Stimulated activated CD4-positive, alpha-beta T cell treated with anti-CD3 and anti-CD28 coated beads, Interleukin-4, amount 100 ng/mL, for 24 hours (primary cell): ENCODE data around the gene BCL2.

Experiments used
- DNase-seq: peaks from one replicate; pipeline ENCODE4 v3.0.0-alpha.2; 2020

BCL2 gene

GRCh38 chr18:63154350-63155152, 165.0 kb downstream of the BCL2 start:
- DNase-seq, result no peak

DNA sequence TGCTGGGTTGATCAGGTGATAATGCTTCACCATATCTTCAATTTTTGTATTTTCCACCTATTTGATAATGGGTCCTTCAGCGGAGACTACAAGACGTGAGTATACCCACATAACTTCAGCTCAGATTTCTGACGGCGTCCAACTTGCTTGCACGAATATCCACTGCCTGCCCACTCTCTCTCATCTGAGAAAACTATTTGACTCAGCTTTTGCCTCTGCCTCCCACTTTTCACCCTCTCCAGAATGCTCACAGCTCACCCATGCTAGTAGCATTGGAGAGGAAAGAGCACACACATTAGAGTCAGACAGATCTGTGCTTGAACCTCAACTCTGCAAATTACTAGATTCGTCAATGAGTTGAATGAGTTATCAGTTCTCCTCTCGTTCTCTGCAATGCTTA, 166.8 kb downstream of the BCL2 start:
- peak; percentile 71 for DNase-seq

DNA sequence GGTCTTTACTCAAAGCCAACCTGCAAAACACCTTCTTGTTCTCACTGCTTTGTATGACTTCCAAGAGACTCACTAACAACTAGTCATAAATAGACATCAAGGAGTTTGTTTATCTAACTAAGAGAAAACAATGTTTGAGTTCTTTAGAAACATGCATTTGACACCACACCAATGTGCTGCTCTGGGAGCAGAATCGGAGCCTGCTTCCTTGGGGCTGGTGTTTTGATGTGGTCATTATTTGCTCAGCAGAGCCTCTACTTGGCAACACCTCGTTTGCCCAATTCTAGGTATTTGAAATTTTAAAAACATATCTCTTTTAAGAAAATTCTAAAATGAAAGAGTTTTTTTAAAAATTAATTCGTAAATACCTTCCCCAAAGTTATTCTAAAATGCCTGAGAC, 167.5 kb downstream of the BCL2 start:
- DNase-seq, result no peak

DNA sequence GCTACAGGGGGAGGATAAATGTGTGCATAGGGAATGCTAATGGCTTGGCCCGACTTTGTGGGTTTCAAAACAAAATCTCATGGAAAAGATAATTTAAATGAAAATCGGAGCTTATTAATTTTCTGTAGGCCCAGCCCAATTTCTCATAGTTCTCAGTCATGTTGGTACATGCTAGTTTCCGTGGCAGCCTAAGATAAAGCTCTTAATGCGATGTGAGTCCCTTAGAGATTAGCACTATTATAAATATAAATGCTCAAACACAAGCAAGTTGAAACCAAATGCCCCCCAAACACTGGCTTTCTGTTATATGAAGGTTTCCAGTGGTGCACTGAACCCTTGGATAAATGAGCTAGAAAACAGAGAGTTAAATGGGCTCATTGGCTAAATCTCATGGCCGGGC, 168.0 kb downstream of the BCL2 start:
- no peak for DNase-seq

DNA sequence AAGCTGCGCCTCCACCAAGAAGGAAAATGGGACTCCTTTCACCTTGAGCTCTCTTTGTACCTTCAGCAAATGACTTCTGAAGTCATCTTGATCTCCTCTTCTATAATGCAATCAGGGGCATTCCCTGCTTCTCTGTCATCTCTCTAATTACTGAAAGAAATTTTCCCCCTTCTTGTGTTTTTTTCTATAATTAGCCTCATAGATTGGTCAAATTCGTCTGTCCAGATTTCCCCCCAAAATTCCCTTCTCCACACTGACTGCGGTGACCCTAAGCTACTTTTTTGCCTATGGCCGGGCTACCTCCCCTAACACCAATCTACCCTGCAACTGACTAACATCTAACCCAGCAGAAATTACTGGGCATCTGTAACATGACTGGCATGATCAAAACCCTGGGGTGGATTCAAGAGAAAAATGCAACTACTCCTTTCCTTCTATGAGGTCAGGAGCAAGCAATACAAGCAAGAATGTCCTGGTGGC, 168.6 kb downstream of the BCL2 start:
- DNase-seq, result no peak

DNA sequence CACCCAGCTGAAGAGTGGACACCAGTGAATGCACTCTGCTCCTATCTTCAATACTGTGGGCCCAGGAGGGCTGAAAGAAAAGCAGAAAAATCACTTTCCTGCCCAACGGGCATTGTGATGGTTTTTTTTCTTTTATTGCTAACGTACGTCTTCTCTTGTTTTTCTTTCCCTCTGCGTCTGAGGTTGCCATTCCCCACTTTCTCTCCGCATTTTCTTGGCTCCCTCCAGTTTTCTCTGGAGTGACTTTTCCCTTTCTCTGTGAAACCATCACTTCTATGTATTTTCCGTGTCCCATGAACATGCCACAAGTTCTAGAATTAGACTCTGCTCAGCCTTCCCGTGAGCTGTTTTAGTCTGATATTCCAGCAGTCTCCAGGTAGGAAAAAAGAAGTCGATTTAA, 169.2 kb downstream of the BCL2 start:
- DNase-seq, result no peak

DNA sequence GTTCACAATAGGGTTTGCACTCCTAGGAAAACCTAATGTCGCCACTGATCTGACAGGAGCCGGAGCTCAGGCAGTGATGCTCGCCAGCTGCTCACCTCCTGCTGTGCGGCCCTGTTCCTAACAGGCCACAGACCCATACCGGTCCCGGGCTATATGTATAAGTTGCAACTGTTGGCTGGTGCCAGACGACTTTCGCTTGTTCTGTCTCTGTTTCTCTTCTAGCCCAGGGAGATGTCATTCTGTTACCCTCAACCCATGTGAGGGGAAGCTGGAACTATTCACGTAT, 170.3 kb downstream of the BCL2 start:
- no peak for DNase-seq

DNA sequence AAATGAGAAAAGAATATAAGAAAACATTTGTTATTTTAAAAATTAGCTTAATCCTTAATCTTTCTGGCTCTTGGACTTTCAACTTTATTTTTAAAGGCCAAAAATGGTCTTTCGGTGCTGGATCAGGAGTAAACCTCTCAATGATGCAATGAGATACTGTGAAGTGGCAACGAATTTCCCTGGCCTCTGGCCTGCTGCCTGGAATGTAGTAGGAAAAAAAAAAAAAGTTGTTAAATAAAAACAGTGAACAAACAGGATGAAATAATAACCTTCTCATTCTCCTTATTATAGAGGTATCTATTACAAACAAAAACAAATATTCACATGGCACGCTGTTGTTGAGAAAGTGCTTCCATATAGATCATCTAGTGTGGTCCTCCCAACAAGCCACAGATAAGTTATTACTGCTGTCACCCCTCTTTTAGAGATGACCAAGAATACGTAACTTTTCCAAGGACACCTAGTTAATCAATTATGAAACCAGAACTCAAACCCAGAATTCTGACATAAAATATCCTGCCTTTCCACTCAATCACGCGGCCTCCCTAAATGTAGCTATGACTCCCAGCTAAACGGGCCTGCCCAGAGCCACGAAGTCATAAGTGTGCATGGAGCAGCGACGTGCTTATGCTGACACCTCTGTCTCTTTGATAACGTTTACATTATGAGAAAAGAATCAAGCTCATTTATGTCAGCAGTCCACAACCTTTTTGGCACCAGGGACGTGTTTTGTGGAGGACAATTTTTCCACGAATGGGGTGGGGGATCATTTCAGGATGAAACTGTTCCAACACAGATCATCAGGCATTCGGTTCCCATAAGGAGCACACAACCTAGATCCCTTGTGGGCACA, 170.9 kb downstream of the BCL2 start:
- no peak for DNase-seq

- DNase-seq, result no peak
Measured at GRCh38 chr18:63147973-63148372, 171.6 kb downstream of the BCL2 start.

- no peak for DNase-seq
Measured at GRCh38 chr18:63146828-63147409, 172.7 kb downstream of the BCL2 start.

DNA sequence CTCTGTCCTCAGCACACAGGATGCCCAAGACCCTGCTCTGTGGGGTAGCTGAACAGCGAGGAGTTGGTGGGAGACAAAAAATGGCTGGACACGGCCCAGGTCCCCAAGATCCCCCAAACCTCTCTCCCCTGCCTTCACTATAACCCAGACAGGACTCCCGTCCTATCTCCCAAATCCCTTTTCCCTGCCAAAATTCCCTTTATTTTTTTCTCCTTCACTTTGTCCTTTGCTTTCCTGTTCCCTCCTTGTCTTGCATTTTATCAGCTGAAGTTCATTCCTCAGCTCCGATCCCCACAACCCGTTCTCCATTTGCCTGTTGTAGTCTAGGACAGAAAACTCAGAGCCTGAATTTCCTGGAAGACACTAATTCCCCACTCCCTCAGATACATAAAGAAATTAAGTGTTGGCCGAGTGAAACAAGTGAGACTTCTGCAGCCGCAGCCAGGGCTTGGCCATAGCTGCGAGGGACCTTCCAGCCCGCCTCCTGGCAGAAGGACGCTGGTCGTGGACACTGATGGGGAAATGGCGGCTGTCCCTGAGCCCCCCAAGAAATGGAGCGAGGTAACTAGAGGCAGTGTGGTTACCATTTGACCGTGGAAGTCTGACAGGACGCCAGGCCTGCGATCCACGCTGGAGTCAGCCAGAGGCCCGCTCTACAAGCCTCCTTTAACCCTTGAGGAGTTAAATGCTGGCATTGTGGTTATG, 173.6 kb downstream of the BCL2 start:
- no peak for DNase-seq

- DNase-seq, result no peak
Measured at GRCh38 chr18:63145166-63145850, 174.3 kb downstream of the BCL2 start.

DNA sequence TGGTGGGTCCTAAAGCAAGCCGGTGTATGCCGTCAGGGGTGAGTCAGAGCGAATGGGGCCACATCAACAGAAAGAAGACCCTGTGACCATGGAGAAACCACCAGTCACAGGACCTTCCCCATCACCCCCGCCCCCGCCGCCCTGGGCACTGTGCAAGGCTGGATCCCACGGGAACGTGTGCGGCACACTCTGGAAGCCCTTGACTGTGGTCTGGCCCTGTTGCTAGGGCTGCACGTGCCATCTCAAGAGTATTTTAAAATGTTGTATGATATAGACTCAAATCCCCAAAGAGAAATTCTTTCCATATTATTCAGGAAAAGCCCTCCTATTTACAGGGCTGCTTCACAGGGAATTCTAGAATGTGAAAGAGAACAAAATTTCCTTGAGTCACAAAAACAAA, 174.8 kb downstream of the BCL2 start:
- DNase-seq, result no peak

DNA sequence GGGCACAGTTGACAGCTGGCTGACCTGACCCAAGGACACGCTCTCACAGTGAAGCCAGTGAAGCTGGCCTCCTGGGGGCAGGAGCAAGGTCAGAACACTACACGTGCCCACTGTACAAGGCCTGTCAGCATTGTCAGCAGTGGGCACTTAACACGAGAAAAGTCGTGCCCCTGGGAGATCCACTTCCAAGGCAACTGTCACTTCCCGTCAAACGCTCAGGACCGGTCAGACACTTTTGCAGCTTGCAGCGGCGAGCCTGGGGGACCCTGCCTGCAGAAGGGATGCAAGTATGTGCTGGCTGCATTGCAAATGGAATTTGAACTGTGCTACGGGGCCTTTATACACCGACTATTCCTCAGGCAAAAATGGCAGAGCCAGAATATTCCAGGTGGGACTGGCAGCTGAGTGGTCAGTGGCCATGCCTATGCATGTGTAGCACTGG, 176.2 kb downstream of the BCL2 start:
- DNase-seq, result no peak

DNA sequence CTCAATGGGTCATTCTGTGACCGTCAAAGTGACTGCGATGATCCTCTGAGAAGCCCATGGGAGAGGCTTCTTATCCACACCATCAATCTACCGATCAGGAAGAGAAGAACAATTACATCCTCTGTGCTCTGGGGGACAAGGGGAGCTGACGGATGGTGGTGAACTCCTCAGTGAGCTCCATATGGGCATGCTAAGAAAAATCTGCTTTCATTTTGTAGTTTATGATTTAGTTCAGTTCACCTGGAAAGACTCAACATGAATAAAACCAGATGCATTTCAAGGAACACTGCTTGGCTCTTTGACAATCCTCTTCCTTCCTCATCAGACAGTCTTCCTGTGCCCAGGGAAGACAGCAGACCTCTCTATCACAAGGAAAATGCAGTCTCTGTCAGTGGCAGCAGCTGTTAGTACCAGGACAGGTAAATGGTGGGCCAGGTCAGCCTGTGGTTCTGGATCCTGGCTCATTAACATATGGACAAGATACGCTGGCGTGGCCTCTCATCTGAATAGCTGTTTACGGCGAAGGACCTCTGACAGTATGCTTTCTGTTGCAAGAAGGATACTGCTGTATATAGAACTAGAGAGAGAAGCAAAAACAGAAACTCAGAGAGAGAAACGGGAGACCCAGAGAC, 176.9 kb downstream of the BCL2 start:
- DNase-seq, result no peak

DNA sequence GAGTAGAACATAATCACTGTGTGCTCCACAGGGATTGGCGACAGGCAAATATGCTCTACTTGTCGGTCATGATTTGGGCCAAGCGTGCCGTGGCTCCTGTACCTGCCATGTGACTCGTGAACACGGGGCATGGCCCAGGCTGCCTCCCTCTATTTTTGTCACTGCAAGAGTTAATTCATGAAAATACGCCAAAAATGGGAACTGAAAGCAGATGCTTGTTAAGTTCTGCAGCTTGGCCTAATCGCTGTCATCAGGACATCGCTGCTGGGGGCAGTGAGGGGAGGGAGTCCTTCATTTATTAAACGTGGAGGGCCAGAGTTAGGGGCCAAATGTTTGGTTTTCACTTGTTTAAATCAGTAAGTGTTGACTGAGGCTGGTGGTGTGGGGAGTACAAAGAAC, 177.8 kb downstream of the BCL2 start:
- DNase-seq, result no peak

- no peak for DNase-seq
Measured at GRCh38 chr18:63140997-63141777, 178.4 kb downstream of the BCL2 start.

DNA sequence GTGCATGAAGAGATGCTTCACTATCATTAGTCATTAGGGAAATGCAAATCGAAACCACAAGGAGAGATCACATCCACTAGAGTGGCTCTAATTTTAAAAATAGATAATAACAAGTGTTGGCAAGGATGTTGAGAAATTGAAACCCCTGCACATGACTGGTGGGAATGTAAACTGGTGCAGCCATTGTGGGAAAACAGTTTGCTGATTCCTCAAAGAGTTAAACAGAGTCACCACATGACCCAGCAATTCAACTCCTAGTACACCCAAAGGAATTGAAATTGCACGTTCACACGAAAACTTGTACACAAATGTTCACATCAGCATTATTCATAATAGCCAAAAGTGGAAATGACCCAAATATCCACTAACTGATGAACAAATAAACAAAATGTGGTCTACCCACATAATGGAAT, 179.5 kb downstream of the BCL2 start:
- DNase-seq, result no peak

- DNase-seq, result peak; percentile 24
Measured at GRCh38 chr18:63138436-63139340, 180.9 kb downstream of the BCL2 start.

- peak; percentile 47 for DNase-seq
Measured at GRCh38 chr18:63137999-63138435, 181.6 kb downstream of the BCL2 start.
